Kidney (tissue), 14 donors: Measurements from ENCODE around the gene KRTAP5-1. TPM values are rescaled to one million over a fixed set of nuclear protein-coding genes. Genes with fewer than 3 reads are reported as not detected.

ENCODE experiments used
- DNase-seq, 5 donors: peaks; one replicate each; pipeline ENCODE4 v3.0.0-alpha.2; 2013 to 2020
- FAIRE-seq: peaks from 2 replicates; lab custom pipeline; 2012; peaks lifted over from hg19 to GRCh38; lab: Jason Lieb, UNC
- H3K27ac ChIP-seq, 2 donors: one replicate each; pipeline ENCODE4 v1.7.0; 2013; ENCODE audit warnings: low read depth in 2 of 2, low read length in 2 of 2, inconsistent platforms in 1 of 2
- H3K27me3 ChIP-seq: one replicate; pipeline ENCODE4 v1.7.1; 2013; ENCODE audit warnings: low read length, inconsistent platforms; ENCODE audit not compliant: control insufficient read depth, insufficient read depth
- H3K36me3 ChIP-seq, 3 donors: one replicate each; pipeline versions ENCODE4 v1.7.0 to v1.7.1; 2013; ENCODE audit warnings: low read length in 3 of 3, control low read depth in 1 of 3, inconsistent platforms in 1 of 3; ENCODE audit not compliant: insufficient read depth in 3 of 3, control insufficient read depth in 2 of 3
- H3K4me1 ChIP-seq, 3 donors: one replicate each; pipeline versions ENCODE4 v1.7.0 to v1.7.1; 2013; ENCODE audit warnings: low read length in 3 of 3, inconsistent platforms in 1 of 3, low read depth in 1 of 3; ENCODE audit not compliant: control insufficient read depth in 2 of 3, insufficient read depth in 2 of 3
- H3K4me3 ChIP-seq, 3 donors: one replicate each; pipeline versions ENCODE4 v1.7.0 to v1.8.1; 2013; ENCODE audit warnings: low read length in 3 of 3, control low read depth in 1 of 3, inconsistent platforms in 1 of 3
- H3K9ac ChIP-seq, 3 donors: one replicate each; pipeline versions ENCODE4 v1.7.0 to v1.7.1; 2013; ENCODE audit warnings: low read length in 3 of 3, control low read depth in 1 of 3, inconsistent platforms in 1 of 3
- H3K9me3 ChIP-seq, 3 donors: one replicate each; pipeline versions ENCODE4 v1.7.0 to v1.7.1; 2013; ENCODE audit warnings: low read length in 3 of 3, control low read depth in 1 of 3, inconsistent platforms in 1 of 3; ENCODE audit not compliant: control insufficient read depth in 2 of 3, insufficient read depth in 1 of 3
- intact Hi-C: fragments of 100-400 bp; cut with DNase I; formaldehyde crosslinking; loops from one replicate; pipeline ENCODE4 v1.11.1; 2022
- polyA plus RNA-seq: library from polyadenylated mRNA; stranded (reverse); fragments of 350-450 nt; fragmentation: Illumina TruSeq; extraction: RNeasy Lipid Tissue Mini Kit (QIAGEN cat#74804); gene quantifications from one replicate; pipeline ENCODE4 v1.2.3, GENCODE V29; 2014; ENCODE audit warnings: low read depth, low replicate concordance; ENCODE audit not compliant: insufficient read depth
- total RNA-seq: library from RNA; stranded (reverse); fragmentation: NEBNext Ultra II Directional; extraction: Animal tissue kit (Norgen Biotek cat#: 25700); gene quantifications from one replicate; pipeline ENCODE4 v1.2.1, GENCODE V29; 2021
- TF ChIP-seq, protein P1 (sequence below): IDR thresholded peaks from 3 replicates; pipeline ENCODE4 v1.5.1; 2012; ENCODE audit warnings: mild to moderate bottlenecking, moderate library complexity, borderline replicate concordance; ENCODE audit not compliant: insufficient read depth; ENCODE audit errors: extremely low read depth
- donor health status: control.
- donor health status: control.
- donor health status: control.
- donor health status: control.
- donor health status: control.
- donor health status: DM: yes; HTN: yes; CAD: no.
- donor health status: Normal renal cell carcinoma (clear cell type).

The KRTAP5-1 gene
- total and polyA plus RNA-seq, 2 donors from 2014 or later, result not detected

DNA sequence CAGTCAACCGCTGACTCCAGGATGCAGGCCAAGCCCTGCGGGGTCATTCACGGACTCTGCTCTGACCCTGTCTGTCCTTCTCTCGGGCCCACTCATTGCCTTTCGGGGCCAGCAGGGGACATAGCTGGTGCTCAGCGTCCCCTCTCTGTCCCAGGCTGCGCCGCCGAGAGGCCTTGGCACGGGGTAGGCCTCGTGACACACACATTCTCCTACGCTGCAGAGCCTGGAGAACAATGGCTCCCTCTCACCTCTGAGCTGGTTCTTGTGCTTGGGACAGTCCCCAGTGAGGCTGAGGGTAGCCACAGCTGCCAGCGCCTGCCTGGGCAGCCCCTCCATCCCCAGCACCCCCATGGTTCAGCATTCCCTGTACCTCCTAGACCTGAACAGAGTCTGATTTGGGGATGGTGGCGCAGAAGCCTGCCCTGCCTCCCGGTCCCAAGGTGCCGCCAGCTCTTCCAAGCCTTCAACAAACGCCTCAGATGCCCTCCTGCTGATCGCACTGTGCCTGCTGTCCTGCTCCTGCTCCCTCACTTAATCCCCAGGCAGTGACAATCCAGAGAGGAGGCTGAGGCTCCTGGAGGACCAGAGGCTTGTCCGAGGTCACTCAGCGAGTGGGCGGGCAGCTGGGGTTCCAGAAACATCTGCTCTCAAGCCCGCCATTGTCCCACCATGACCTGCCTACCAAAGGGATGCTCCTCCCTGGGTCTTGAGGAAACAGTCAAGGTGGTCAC lies 43.4 kb downstream of the KRTAP5-1 start:
- Histone ChIP-seq H3K36me3 (no peaks in the 10 kb centered on the region), H3K4me3 (no peak overlapping the region), H3K27ac (no peak overlapping the region), H3K9ac (no peak overlapping the region), H3K27me3 (peaks cover 11% of the 10 kb centered on the region), H3K4me1 (no peaks in the 10 kb centered on the region), H3K9me3 (no peaks in the 10 kb centered on the region)
- FAIRE-seq (no peak), DNase-seq (no peak)
- intact Hi-C loops, result no loop called here
- TF ChIP-seq, protein P1, sequence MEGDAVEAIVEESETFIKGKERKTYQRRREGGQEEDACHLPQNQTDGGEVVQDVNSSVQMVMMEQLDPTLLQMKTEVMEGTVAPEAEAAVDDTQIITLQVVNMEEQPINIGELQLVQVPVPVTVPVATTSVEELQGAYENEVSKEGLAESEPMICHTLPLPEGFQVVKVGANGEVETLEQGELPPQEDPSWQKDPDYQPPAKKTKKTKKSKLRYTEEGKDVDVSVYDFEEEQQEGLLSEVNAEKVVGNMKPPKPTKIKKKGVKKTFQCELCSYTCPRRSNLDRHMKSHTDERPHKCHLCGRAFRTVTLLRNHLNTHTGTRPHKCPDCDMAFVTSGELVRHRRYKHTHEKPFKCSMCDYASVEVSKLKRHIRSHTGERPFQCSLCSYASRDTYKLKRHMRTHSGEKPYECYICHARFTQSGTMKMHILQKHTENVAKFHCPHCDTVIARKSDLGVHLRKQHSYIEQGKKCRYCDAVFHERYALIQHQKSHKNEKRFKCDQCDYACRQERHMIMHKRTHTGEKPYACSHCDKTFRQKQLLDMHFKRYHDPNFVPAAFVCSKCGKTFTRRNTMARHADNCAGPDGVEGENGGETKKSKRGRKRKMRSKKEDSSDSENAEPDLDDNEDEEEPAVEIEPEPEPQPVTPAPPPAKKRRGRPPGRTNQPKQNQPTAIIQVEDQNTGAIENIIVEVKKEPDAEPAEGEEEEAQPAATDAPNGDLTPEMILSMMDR, result no peak

DNA sequence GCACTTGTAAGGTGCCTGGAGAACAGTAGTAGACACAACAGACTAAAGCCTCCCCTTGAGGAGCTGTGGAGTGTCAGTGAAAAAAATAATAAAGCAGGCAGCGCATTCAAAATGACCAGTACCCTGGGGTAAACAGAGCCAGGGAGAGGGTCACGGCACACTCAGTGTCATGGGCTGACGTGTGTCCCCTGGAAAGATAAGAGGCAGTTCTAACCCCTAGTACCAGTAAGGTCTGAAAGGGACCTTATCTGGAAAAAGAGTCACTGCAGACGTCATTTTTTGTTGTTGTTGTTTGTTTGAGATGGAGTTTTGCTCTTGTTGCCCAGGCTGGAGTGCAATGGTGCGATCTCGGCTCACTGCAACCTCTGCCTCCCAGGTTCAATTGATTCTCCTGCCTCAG lies 45.0 kb downstream of the KRTAP5-1 start:
- DNase-seq (no peak), FAIRE-seq (no peak)
- TF ChIP-seq, protein P1, result no peak

DNA sequence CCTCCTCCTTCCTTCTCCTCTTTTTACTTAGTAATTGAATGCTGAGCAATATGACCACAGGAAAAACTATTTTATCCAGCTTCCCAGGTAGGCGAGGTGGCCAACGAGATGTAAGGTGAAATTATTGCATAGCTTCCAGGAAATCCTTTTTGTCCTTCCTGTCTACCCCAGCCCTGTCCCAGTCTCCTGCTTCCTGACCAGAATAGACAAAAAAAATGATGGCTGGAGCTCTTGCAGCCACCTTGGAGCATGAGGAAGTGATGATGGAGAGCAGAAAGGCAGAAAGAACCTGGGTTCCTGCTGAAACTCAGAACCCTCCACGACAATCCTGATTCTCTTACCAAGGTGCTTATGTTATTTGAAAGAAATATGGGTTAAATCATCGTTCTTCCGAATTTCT lies 46.9 kb downstream of the KRTAP5-1 start:
- TF ChIP-seq, protein P1, result no peak
- H3K4me1 ChIP-seq, result peaks cover 0 to 6% (median 0%) of the 10 kb centered on the region in 3 donors
- H3K27ac ChIP-seq, result no peak overlapping the region
- intact Hi-C loops, result no loop called here
- H3K4me3 ChIP-seq, result no peak overlapping the region
- no peak overlapping the region for H3K9ac ChIP-seq
- H3K36me3 ChIP-seq, result peaks cover 0 to 4% (median 0%) of the 10 kb centered on the region in 3 donors
- no peaks in the 10 kb centered on the region for H3K9me3 ChIP-seq
- H3K27me3 ChIP-seq, result no peaks in the 10 kb centered on the region
- no peak for FAIRE-seq
- no peak for DNase-seq

More for the DNA sequence above, 45.0 kb downstream of the KRTAP5-1 start:
- intact Hi-C loops, result no loop called here
- Histone ChIP-seq H3K36me3 (peaks cover 0 to 2% (median 0%) of the 10 kb centered on the region in 3 donors), H3K4me1 (peaks cover 0 to 2% (median 0%) of the 10 kb centered on the region in 3 donors), H3K4me3 (no peak overlapping the region), H3K9ac (no peak overlapping the region), H3K27ac (no peak overlapping the region), H3K27me3 (peaks cover under 1% of the 10 kb centered on the region), H3K9me3 (no peaks in the 10 kb centered on the region)
